Gastroesophageal sphincter (tissue), 4 donors: ENCODE measurements around the gene RTN4RL1. TPM values are rescaled to one million over a fixed set of nuclear protein-coding genes. Genes with fewer than 3 reads are reported as not detected.

Experiments
- ATAC-seq: fragments of 150-250 bp; one replicate; pipeline ENCODE4 v1.9.1; 2016; ENCODE audit warnings: mild to moderate bottlenecking, moderate library complexity
- H3K27ac ChIP-seq, 4 donors: fragments of 200-600 bp; sonication (generic) in 3 of 4; 1 replicate in 3 of 4; 2 replicates in 1 of 4; pipeline ENCODE4 v1.5.1; 2016 to 2019
- H3K27me3 ChIP-seq: fragments of 200-600 bp; sonication (generic); one replicate; pipeline ENCODE4 v1.5.1; 2019
- H3K36me3 ChIP-seq, 2 donors: fragments of 200-600 bp; sonication (generic); one replicate each; pipeline ENCODE4 v1.5.1; 2019; ENCODE audit warnings: control low read depth in 1 of 2
- H3K4me1 ChIP-seq, 3 donors: fragments of 200-600 bp; sonication (generic); 1 replicate in 2 of 3; 2 replicates in 1 of 3; pipeline ENCODE4 v1.5.1; 2016 to 2019; ENCODE audit warnings: control low read depth in 2 of 3
- H3K4me3 ChIP-seq, 2 donors: fragments of 200-600 bp; sonication (generic); one replicate each; pipeline ENCODE4 v1.5.1; 2019; ENCODE audit warnings: mild to moderate bottlenecking in 1 of 2, moderate library complexity in 1 of 2
- H3K9me3 ChIP-seq, 3 donors: fragments of 200-600 bp; sonication (generic); one replicate each; pipeline ENCODE4 v1.5.1; 2017 to 2019; ENCODE audit warnings: control low read depth in 2 of 3
- EP300 ChIP-seq: sonication (generic); formaldehyde crosslinking; IDR thresholded peaks from one replicate; pipeline ENCODE4 v1.6.1; 2017; ENCODE audit warnings: antibody characterized with exemption, mild to moderate bottlenecking
- POLR2A ChIP-seq, 2 donors: fragments of 450-650 bp; IDR thresholded peaks; one replicate each; pipeline ENCODE4 v1.6.1; 2017; ENCODE audit warnings: antibody characterized with exemption in 2 of 2, mild to moderate bottlenecking in 2 of 2, moderate library complexity in 1 of 2
- POLR2AphosphoS5 ChIP-seq: sonication (generic); formaldehyde crosslinking; IDR thresholded peaks from one replicate; pipeline ENCODE4 v1.6.1; 2017; ENCODE audit warnings: antibody characterized with exemption
- WGBS, 2 donors: methylation state at CpG; one replicate each; pipeline ENCODE4 v1.1.5; 2018; ENCODE audit warnings: low coverage in 1 of 2; 5-methylcytosine and 5-hydroxymethylcytosine counted together
- total RNA-seq, 4 donors: library from RNA; depleted of rRNA; stranded (reverse); fragments of >200 nt; gene quantifications; one replicate each; pipeline ENCODE4 v1.1.0, GENCODE V29; 2016
- TF ChIP-seq, protein P1 (sequence below), 4 experiments: fragments of 200-600 bp in 2 of 4; fragments of 450-650 bp in 2 of 4; sonication (generic) in 1 of 4; IDR thresholded peaks; one replicate each; pipeline ENCODE4 v1.5.1; 2017 to 2019; ENCODE audit warnings: antibody characterized with exemption in 4 of 4, mild to moderate bottlenecking in 2 of 4, moderate library complexity in 2 of 4

RTN4RL1 gene
- total RNA-seq, 4 donors from 2014 or later = 0.58 to 0.81 (median 0.72) TPM; not detected in 1

DNA sequence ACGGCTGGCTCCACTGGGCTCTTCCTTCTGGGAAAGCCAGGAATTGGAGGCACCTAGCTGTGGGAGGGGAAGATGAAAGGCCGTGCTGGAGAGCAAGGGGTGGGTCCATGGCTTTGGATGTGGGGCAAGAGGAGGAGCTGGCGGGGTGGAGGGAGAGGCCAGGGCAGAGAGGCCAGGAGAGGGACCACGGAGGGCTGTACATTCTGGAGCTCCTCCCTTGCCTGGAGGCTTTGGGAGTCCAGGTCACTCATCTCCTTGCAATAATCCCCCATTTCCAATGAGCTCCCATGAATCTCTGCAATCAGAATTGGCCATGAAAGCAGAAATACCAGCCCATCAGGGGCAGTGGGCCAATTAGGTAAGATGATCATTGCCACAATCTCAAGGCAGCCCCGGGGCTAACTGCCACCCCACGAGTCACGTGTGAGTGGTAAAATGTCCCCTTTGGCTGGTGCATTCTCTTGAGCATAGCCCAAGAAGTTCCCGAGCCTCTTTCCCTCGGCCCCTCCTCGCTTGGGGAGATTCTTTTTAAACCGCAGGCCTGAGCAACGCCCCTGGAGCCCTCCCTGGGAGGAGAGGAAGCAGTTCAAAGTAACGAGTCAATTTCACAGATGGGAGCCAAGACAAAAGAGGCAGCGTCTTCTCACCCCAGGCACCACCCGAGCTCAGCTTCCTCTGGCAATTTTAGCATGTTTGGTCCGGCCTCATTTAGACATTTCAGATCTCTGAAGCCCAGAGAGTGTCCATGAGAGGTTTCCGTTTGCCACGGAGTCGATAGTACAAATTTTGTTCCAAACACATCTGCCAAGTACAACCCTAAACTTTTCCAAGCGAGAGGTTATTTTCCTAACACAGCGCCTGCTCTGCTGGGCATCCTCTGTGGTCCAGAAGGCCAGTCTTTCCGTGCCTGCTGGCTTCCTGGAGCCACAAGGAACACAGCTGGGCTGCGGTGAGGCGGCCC is 13.4 kb downstream of the RTN4RL1 start:
- peaks cover 11% of the 10 kb centered on the region for H3K27me3 ChIP-seq
- H3K4me3 ChIP-seq = peak overlapping the region in 1 of 2 donors; percentile 6
- peak overlapping the region in 3 of 4 donors; percentile 28 to 64 (median 56) for H3K27ac ChIP-seq
- TF ChIP-seq POLR2A (IDR thresholded peaks at IDR 0.05) = no peak
- TF ChIP-seq, protein P1, sequence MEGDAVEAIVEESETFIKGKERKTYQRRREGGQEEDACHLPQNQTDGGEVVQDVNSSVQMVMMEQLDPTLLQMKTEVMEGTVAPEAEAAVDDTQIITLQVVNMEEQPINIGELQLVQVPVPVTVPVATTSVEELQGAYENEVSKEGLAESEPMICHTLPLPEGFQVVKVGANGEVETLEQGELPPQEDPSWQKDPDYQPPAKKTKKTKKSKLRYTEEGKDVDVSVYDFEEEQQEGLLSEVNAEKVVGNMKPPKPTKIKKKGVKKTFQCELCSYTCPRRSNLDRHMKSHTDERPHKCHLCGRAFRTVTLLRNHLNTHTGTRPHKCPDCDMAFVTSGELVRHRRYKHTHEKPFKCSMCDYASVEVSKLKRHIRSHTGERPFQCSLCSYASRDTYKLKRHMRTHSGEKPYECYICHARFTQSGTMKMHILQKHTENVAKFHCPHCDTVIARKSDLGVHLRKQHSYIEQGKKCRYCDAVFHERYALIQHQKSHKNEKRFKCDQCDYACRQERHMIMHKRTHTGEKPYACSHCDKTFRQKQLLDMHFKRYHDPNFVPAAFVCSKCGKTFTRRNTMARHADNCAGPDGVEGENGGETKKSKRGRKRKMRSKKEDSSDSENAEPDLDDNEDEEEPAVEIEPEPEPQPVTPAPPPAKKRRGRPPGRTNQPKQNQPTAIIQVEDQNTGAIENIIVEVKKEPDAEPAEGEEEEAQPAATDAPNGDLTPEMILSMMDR (IDR thresholded peaks at IDR 0.05) = no peak
- TF ChIP-seq POLR2AphosphoS5 = no peak
- no peak for TF ChIP-seq EP300
- WGBS, 2 donors = 25 to 66% methylated on average over 9 to 16 of the region's 24 CpGs
- H3K36me3 ChIP-seq = no peaks in the 10 kb centered on the region
- peaks cover 0 to 14% (median 0%) of the 10 kb centered on the region in 3 donors for H3K4me1 ChIP-seq
- peak; percentile 71 for ATAC-seq
- H3K9me3 ChIP-seq = no peaks in the 10 kb centered on the region

DNA sequence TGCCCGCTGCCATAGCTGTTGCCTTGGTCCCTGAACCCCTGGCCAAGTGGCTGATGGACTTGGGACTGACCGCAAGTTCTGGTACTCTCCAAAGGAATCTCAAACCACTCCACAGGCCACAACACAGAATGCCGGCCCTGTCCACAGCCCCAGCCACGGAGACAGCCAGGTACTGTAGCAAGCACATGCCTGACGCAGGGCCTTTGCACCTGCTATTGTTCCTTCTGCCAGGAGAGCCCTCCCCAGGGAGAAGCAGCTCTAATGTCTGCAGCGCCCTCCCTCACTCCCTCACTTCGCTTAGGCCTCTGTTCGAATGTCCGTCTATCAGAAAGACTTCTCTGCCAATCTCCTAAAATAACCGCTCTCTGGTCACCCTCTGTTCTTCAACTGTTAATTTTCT is 15.4 kb downstream of the RTN4RL1 start:
- ATAC-seq = no peak
- WGBS, 2 donors = no CpG with 5 or more reads among the region's 10 CpGs

GRCh38 chr17:2008332-2009126 is 16.6 kb downstream of the RTN4RL1 start:
- no peaks in the 10 kb centered on the region for H3K36me3 ChIP-seq
- TF ChIP-seq POLR2A (IDR thresholded peaks at IDR 0.05) = no peak
- no peak for TF ChIP-seq POLR2AphosphoS5
- TF ChIP-seq, protein P1 (IDR thresholded peaks at IDR 0.05) = no peak
- no peak for ATAC-seq
- H3K9me3 ChIP-seq = no peaks in the 10 kb centered on the region
- WGBS, 2 donors = 86 to 89% methylated on average over 13 to 15 of the region's 15 CpGs
- no peak overlapping the region for H3K27ac ChIP-seq
- no peaks in the 10 kb centered on the region for H3K27me3 ChIP-seq
- peaks cover 0 to 14% (median 0%) of the 10 kb centered on the region in 3 donors for H3K4me1 ChIP-seq
- H3K4me3 ChIP-seq = no peak overlapping the region

More for the DNA sequence above, 15.4 kb downstream of the RTN4RL1 start:
- H3K9me3 ChIP-seq = no peaks in the 10 kb centered on the region
- no peak overlapping the region for H3K27ac ChIP-seq
- no peaks in the 10 kb centered on the region for H3K27me3 ChIP-seq
- no peaks in the 10 kb centered on the region for H3K36me3 ChIP-seq
- TF ChIP-seq POLR2A (IDR thresholded peaks at IDR 0.05) (no peak), POLR2AphosphoS5 (no peak), EP300 (no peak)
- TF ChIP-seq, protein P1 (IDR thresholded peaks at IDR 0.05) = no peak
- no peak overlapping the region for H3K4me3 ChIP-seq
- H3K4me1 ChIP-seq = peaks cover 0 to 14% (median 0%) of the 10 kb centered on the region in 3 donors

GRCh38 chr17:2004435-2004952 is 20.6 kb downstream of the RTN4RL1 start:
- 59 to 84% methylated on average over 5 to 7 of the region's 12 CpGs for WGBS, 2 donors
- H3K36me3 ChIP-seq = no peaks in the 10 kb centered on the region
- no peak overlapping the region for H3K4me3 ChIP-seq
- no peak overlapping the region for H3K27ac ChIP-seq
- TF ChIP-seq POLR2AphosphoS5 (no peak), POLR2A (IDR thresholded peaks at IDR 0.05) (no peak), EP300 (no peak)
- TF ChIP-seq, protein P1 (IDR thresholded peaks at IDR 0.05) = no peak
- no peaks in the 10 kb centered on the region for H3K9me3 ChIP-seq
- no peak for ATAC-seq
- H3K27me3 ChIP-seq = no peaks in the 10 kb centered on the region
- peaks cover 0 to 13% (median 7%) of the 10 kb centered on the region in 3 donors for H3K4me1 ChIP-seq
